Vagina (tissue), 2 donors: ENCODE measurements around the gene MESP2. TPM values are rescaled to one million over a fixed set of nuclear protein-coding genes. Genes with fewer than 3 reads are reported as not detected.

Experiments used
- DNase-seq, 2 donors: peaks; one replicate each; pipeline ENCODE4 v3.0.0-alpha.2; 2017; ENCODE audit errors: extremely low spot score in 2 of 2
- H3K27ac ChIP-seq: fragments of 200-600 bp; sonication (generic); one replicate; pipeline ENCODE4 v1.5.1; 2019
- H3K27me3 ChIP-seq: fragments of 200-600 bp; sonication (generic); one replicate; pipeline ENCODE4 v1.5.1; 2019
- H3K36me3 ChIP-seq, 2 donors: fragments of 200-600 bp; sonication (generic); one replicate each; pipeline ENCODE4 v1.5.1; 2017 to 2019
- H3K4me1 ChIP-seq: fragments of 200-600 bp; sonication (generic); one replicate; pipeline ENCODE4 v1.5.1; 2019
- H3K4me3 ChIP-seq, 2 donors: fragments of 200-600 bp; sonication (generic); 1 replicate in 1 of 2; 2 replicates in 1 of 2; pipeline ENCODE4 v1.5.1; 2016 to 2019
- H3K9me3 ChIP-seq: fragments of 200-600 bp; sonication (generic); one replicate; pipeline ENCODE4 v1.5.1; 2019
- CTCF ChIP-seq, 3 experiments: fragments of 450-650 bp in 2 of 3; fragments of 200-600 bp in 1 of 3; sonication (generic) in 1 of 3; IDR thresholded peaks; one replicate each; pipeline ENCODE4 v1.5.1; 2017 to 2019; ENCODE audit warnings: antibody characterized with exemption in 3 of 3, mild to moderate bottlenecking in 2 of 3, moderate library complexity in 2 of 3
- POLR2A ChIP-seq, 2 donors: fragments of 450-650 bp; IDR thresholded peaks; one replicate each; pipeline ENCODE4 v1.6.1; 2017; ENCODE audit warnings: antibody characterized with exemption in 2 of 2, mild to moderate bottlenecking in 2 of 2, moderate library complexity in 2 of 2
- POLR2AphosphoS5 ChIP-seq, 2 donors: sonication (generic); formaldehyde crosslinking; IDR thresholded peaks; one replicate each; pipeline ENCODE4 v1.9.0; 2017; ENCODE audit warnings: antibody characterized with exemption in 2 of 2, mild to moderate bottlenecking in 2 of 2, low read depth in 1 of 2; ENCODE audit not compliant: insufficient read depth in 1 of 2
- intact Hi-C: fragments of 100-400 bp; cut with DNase I; formaldehyde crosslinking; loops from one replicate; pipeline ENCODE4 v1.15.1; 2023
- total RNA-seq: library from RNA; depleted of rRNA; stranded (reverse); fragments of >200 nt; gene quantifications from one replicate; pipeline ENCODE4 v1.2.3, GENCODE V29; 2016

Gene MESP2
- total RNA-seq, 1 donor from 2014 or later, result not detected

GRCh38 chr15:89770041-89770440 lies 6.1 kb upstream of the MESP2 start:
- no peak overlapping the region for H3K27ac ChIP-seq
- no peak for TF ChIP-seq POLR2AphosphoS5 (IDR thresholded peaks at IDR 0.05; ENCODE audit: insufficient read depth in 1 of 2, low read depth in 1 of 2)
- DNase-seq, result no peak
- H3K27me3 ChIP-seq, result no peaks in the 10 kb centered on the region
- peaks cover 10% of the 10 kb centered on the region for H3K4me1 ChIP-seq
- intact Hi-C loops, result no loop called here
- H3K36me3 ChIP-seq, result no peaks in the 10 kb centered on the region
- H3K9me3 ChIP-seq, result no peaks in the 10 kb centered on the region
- H3K4me3 ChIP-seq, result no peak overlapping the region

GRCh38 chr15:89772932-89773583 lies 3.1 kb upstream of the MESP2 start:
- peaks cover 11% of the 10 kb centered on the region for H3K4me1 ChIP-seq
- H3K36me3 ChIP-seq, result no peaks in the 10 kb centered on the region
- H3K9me3 ChIP-seq, result no peaks in the 10 kb centered on the region
- intact Hi-C loops, result no loop called here
- no peak overlapping the region for H3K27ac ChIP-seq
- no peak for DNase-seq
- TF ChIP-seq CTCF (IDR thresholded peaks at IDR 0.05) (no peak), POLR2A (IDR thresholded peaks at IDR 0.05) (no peak)
- H3K4me3 ChIP-seq, result no peak overlapping the region
- no peaks in the 10 kb centered on the region for H3K27me3 ChIP-seq

- Histone ChIP-seq H3K27ac (peak overlapping the region; percentile 22), H3K36me3 (no peaks in the 10 kb centered on the region), H3K9me3 (no peaks in the 10 kb centered on the region), H3K4me3 (no peak overlapping the region), H3K27me3 (no peaks in the 10 kb centered on the region), H3K4me1 (peaks cover 13% of the 10 kb centered on the region)
- TF ChIP-seq POLR2AphosphoS5 (IDR thresholded peaks at IDR 0.05; ENCODE audit: insufficient read depth in 1 of 2, low read depth in 1 of 2) (peak in 1 of 2 donors; percentile 42), CTCF (IDR thresholded peaks at IDR 0.05) (no peak)
- intact Hi-C loops, result no loop called here
- DNase-seq, result no peak
Measured at GRCh38 chr15:89774492-89774891, 1.6 kb upstream of the MESP2 start.

- peak overlapping the region; percentile 64 for H3K27ac ChIP-seq
Measured at GRCh38 chr15:89775815-89776214, 317 bp upstream of the MESP2 start.

GRCh38 chr15:89777073-89777751 lies 1.1 kb downstream of the MESP2 start:
- peak overlapping the region; percentile 64 for H3K27ac ChIP-seq
- H3K4me3 ChIP-seq, result peak overlapping the region; percentile 32 to 36
- H3K36me3 ChIP-seq, result no peaks in the 10 kb centered on the region
- H3K4me1 ChIP-seq, result peaks cover 25% of the 10 kb centered on the region
- no peaks in the 10 kb centered on the region for H3K27me3 ChIP-seq
- H3K9me3 ChIP-seq, result no peaks in the 10 kb centered on the region
- no peak for DNase-seq
- TF ChIP-seq POLR2AphosphoS5 (IDR thresholded peaks at IDR 0.05; ENCODE audit: insufficient read depth in 1 of 2, low read depth in 1 of 2) (no peak), CTCF (IDR thresholded peaks at IDR 0.05) (no peak), POLR2A (IDR thresholded peaks at IDR 0.05) (no peak)
- intact Hi-C loops, result no loop called here

More at GRCh38 chr15:89775815-89776214, 317 bp upstream of the MESP2 start:
- H3K4me3 ChIP-seq, result peak overlapping the region; percentile 32 to 36
- no peaks in the 10 kb centered on the region for H3K36me3 ChIP-seq
- no peaks in the 10 kb centered on the region for H3K27me3 ChIP-seq
- no peaks in the 10 kb centered on the region for H3K9me3 ChIP-seq
- TF ChIP-seq POLR2A (IDR thresholded peaks at IDR 0.05) (no peak), CTCF (IDR thresholded peaks at IDR 0.05) (no peak), POLR2AphosphoS5 (IDR thresholded peaks at IDR 0.05; ENCODE audit: insufficient read depth in 1 of 2, low read depth in 1 of 2) (no peak)
- intact Hi-C loops, result no loop called here
- H3K4me1 ChIP-seq, result peaks cover 14% of the 10 kb centered on the region
- no peak for DNase-seq
